Small intestine (tissue), 16 donors: ENCODE results near the gene LDLRAP1. TPM values are rescaled to one million over a fixed set of nuclear protein-coding genes. Genes with fewer than 3 reads are reported as not detected.

Experiments used
- DNase-seq, 2 donors: peaks; one replicate each; pipeline versions ENCODE4 v3.0.0 to v3.0.0-alpha.2; 2013
- FAIRE-seq: peaks from 2 replicates; lab custom pipeline; 2012; peaks lifted over from hg19 to GRCh38; lab: Jason Lieb, UNC
- H3K27ac ChIP-seq, 3 donors: one replicate each; pipeline ENCODE4 v1.5.1; 2013; ENCODE audit warnings: low read length in 2 of 3, mild to moderate bottlenecking in 2 of 3, control low read depth in 1 of 3, inconsistent platforms in 1 of 3, low read depth in 1 of 3, moderate library complexity in 1 of 3
- H3K27me3 ChIP-seq, 3 donors: one replicate each; pipeline ENCODE4 v1.6.1; 2013; ENCODE audit warnings: low read length in 3 of 3, inconsistent platforms in 1 of 3; ENCODE audit not compliant: control insufficient read depth in 3 of 3, insufficient read depth in 3 of 3
- H3K36me3 ChIP-seq, 3 donors: one replicate each; pipeline ENCODE4 v1.6.1; 2013; ENCODE audit warnings: low read length in 3 of 3, inconsistent platforms in 1 of 3, low read depth in 1 of 3, mild to moderate bottlenecking in 1 of 3, moderate library complexity in 1 of 3; ENCODE audit not compliant: control insufficient read depth in 3 of 3, insufficient read depth in 2 of 3
- H3K4me1 ChIP-seq, 3 donors: one replicate each; pipeline ENCODE4 v1.6.1; 2013; ENCODE audit warnings: low read length in 2 of 3, inconsistent platforms in 1 of 3, low read depth in 1 of 3, mild to moderate bottlenecking in 1 of 3, moderate library complexity in 1 of 3; ENCODE audit not compliant: control insufficient read depth in 3 of 3, insufficient read depth in 2 of 3
- H3K4me3 ChIP-seq, 3 donors: one replicate each; pipeline ENCODE4 v1.5.1; 2013; ENCODE audit warnings: low read length in 3 of 3, control low read depth in 1 of 3, inconsistent platforms in 1 of 3, low read depth in 1 of 3, mild to moderate bottlenecking in 1 of 3, moderate library complexity in 1 of 3
- H3K9me3 ChIP-seq, 2 donors: one replicate each; pipeline ENCODE4 v1.6.1; 2013; ENCODE audit warnings: low read depth in 1 of 2, low read length in 1 of 2; ENCODE audit not compliant: control insufficient read depth in 2 of 2, insufficient read depth in 1 of 2
- WGBS, 3 donors: extraction: QIAGEN DNeasy Blood & Tissue Kit; methylation state at CpG; one replicate each; pipeline ENCODE4 v1.1.7; 2013; 5-methylcytosine and 5-hydroxymethylcytosine counted together
- long read RNA-seq, 10 donors: transcript quantifications; one replicate each; lab custom pipeline, GENCODE V29; 2026
- polyA plus RNA-seq, 4 donors: library from polyadenylated mRNA; stranded (reverse) in 3 of 4; unstranded in 1 of 4; fragments of 200-250 nt in 3 of 4; fragments of 120-200 nt in 1 of 4; gene quantifications; one replicate each; pipeline versions ENCODE4 v1.2.1 to v1.2.3, GENCODE V29; 2013
- donor health status: healthy with polysubstance abuse.
- donor health status: control.
- donor health status: control.
- donor health status: Bipolar disorder and iron deficiency.
- donor health status: healthy.

LDLRAP1 gene
- polyA plus RNA-seq, result 10 to 100 TPM in 3 of 4 donors, 1 to 10 TPM in 1; 9.5 to 23.3 (median 15.6) TPM
- long read RNA-seq, donor 1, result 0 reads
- long read RNA-seq, donor 2, partial matches to known transcripts, result 0 of 1 reads
- long read RNA-seq, donor 2, other reads (novel, unspliced or antisense), result 0 of 1 reads
- long read RNA-seq, donor 3, transcript LDLRAP1-201 (9 exons, 2,940 nt), result major isoform, 6 of 12 reads
- long read RNA-seq, donor 3, partial matches to known transcripts, result 6 of 12 reads
- long read RNA-seq, donor 3, other reads (novel, unspliced or antisense), result 0 of 12 reads
- long read RNA-seq, donor 4, result 0 reads
- long read RNA-seq, donor 5, partial matches to known transcripts, result 0 of 1 reads
- long read RNA-seq, donor 5, other reads (novel, unspliced or antisense), result 0 of 1 reads
- long read RNA-seq, donor 6, partial matches to known transcripts, result 0 of 3 reads
- long read RNA-seq, donor 6, other reads (novel, unspliced or antisense), result 0 of 3 reads
- long read RNA-seq, donor 7, result 0 reads
- long read RNA-seq, donor 8, result 0 reads
- long read RNA-seq, donor 9, partial matches to known transcripts, result 0 of 1 reads
- long read RNA-seq, donor 9, other reads (novel, unspliced or antisense), result 0 of 1 reads
- long read RNA-seq, donor 10, partial matches to known transcripts, result 0 of 4 reads
- long read RNA-seq, donor 10, other reads (novel, unspliced or antisense), result 0 of 4 reads

DNA sequence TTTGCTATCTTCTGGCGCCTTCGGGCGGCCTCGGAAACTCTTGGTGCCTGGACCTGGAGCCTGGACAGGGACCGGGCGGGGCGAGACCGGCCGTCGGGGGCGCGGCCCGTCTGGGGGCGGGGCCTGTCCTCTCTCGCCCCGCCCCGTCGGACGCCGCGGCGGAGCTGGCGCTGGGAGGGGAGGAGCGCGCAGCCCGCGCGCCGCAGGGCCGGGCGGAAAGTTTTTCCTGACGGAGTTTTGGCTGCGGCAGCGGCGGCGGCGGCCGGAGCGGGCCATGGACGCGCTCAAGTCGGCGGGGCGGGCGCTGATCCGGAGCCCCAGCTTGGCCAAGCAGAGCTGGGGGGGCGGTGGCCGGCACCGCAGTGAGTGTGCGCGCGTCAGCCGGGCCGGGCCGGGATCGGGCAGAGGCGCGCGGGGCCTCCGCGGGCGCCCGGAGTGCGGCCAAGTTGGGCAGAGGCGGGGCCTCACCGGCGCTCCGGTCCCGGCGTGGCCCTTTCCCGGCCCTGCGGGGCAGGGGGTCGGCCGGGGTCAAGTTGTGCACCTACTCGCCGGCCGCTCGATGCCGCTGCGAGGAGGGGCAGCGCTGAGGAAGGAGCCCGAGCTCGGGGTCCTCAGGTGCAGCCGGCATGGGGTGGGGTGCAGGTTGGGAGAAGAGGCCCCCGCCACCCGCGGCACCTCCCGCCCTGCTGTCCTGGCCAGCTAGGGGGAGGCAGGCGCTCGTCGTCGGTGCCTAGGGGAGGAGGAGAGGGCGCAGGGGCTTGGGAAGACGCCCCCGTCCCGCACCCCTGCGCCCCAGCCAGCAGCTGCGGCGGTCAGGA is at the start of gene LDLRAP1:
Gene LDLRAP1, plus strand, starts transcription at position 182 of the 818 bp plus-strand sequence. Its CDS starts 93 bp downstream, at position 275.
- peaks cover 0 to 9% (median 0%) of the 10 kb centered on the region in 3 donors for H3K36me3 ChIP-seq
- DNase-seq (peak; percentile 79 to 91), FAIRE-seq (no peak)
- peak within 1 kb of the TSS; percentile 14 to 89 (median 83) for H3K27ac ChIP-seq
- H3K4me1 ChIP-seq, result peaks cover 0 to 34% (median 10%) of the 10 kb centered on the region in 3 donors
- WGBS, 3 donors, result 0 to 1% (median 1%) methylated on average over 37 to 99 of the region's 99 CpGs
- peak within 1 kb of the TSS; percentile 74 to 88 (median 78) for H3K4me3 ChIP-seq
- no peaks in the 10 kb centered on the region for H3K27me3 ChIP-seq
- no peaks in the 10 kb centered on the region for H3K9me3 ChIP-seq

GRCh38 chr1:25494952-25495351 is 48.5 kb upstream of the LDLRAP1 start:
- 83 to 92% (median 84%) methylated on average over 3 of the region's 3 CpGs for WGBS, 3 donors

DNA sequence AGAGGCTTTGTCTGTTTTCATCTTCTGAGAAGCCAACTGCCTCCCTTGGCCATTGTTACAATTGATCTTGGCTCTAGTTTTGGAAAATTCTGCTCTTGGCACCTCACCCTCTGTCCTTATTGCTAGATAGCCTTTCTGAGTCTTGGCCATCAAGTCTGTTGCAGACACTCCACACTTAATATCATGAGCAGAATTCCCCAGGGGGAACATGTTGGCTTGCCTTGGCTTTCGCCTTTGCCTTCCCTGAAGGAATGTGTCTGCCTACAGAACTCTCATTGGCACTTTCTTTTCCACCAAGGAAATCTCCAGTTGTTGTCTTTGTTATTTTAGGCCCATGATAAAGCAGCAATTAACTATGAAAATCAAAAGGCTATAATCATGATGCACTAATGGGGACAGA is 42.7 kb upstream of the LDLRAP1 start:
- Histone ChIP-seq H3K4me3 (no peak overlapping the region), H3K27ac (peak overlapping the region in 1 of 3 donors; percentile 14), H3K9me3 (no peaks in the 10 kb centered on the region), H3K36me3 (peaks cover 0 to 12% (median 6%) of the 10 kb centered on the region in 3 donors), H3K27me3 (no peaks in the 10 kb centered on the region), H3K4me1 (peaks cover 0 to 31% (median 4%) of the 10 kb centered on the region in 3 donors)
- DNase-seq (no peak), FAIRE-seq (no peak)
- 79 to 96% (median 90%) methylated on average over 1 of the region's 1 CpG for WGBS, 3 donors

More at GRCh38 chr1:25494952-25495351, 48.5 kb upstream of the LDLRAP1 start:
- no peaks in the 10 kb centered on the region for H3K9me3 ChIP-seq
- no peak overlapping the region for H3K27ac ChIP-seq
- H3K36me3 ChIP-seq, result peaks cover 9 to 47% (median 16%) of the 10 kb centered on the region in 3 donors
- no peaks in the 10 kb centered on the region for H3K27me3 ChIP-seq
- peaks cover 0 to under 1% (median 0%) of the 10 kb centered on the region in 3 donors for H3K4me1 ChIP-seq
- FAIRE-seq (no peak), DNase-seq (no peak)
- H3K4me3 ChIP-seq, result no peak overlapping the region

- FAIRE-seq, result no peak
Measured at GRCh38 chr1:25501235-25502058, 42.0 kb upstream of the LDLRAP1 start.

DNA sequence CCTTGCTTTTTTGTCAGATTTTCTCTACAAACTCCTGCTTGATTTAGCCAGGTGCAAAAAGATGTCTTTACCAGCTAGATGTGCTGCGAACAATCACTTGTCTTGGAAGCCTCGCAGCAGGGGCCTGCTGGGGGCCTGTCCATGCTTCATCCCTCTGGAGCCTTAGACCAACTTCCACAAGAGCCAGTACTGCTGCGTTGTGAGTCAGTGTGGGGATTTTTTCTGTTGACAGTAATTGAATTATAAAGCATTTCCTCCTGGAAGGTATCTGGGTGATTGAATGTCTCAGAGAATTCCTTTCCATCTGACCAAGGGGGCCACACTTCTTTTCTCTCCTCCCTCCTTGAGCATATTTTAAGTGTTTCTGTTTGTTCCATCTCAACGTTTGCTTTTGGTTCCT is 40.4 kb upstream of the LDLRAP1 start:
- FAIRE-seq (no peak), DNase-seq (no peak)
- Histone ChIP-seq H3K4me3 (no peak overlapping the region), H3K4me1 (peaks cover 0 to 31% (median 4%) of the 10 kb centered on the region in 3 donors), H3K9me3 (no peaks in the 10 kb centered on the region), H3K36me3 (peaks cover 0 to 4% (median 4%) of the 10 kb centered on the region in 3 donors), H3K27ac (no peak overlapping the region), H3K27me3 (no peaks in the 10 kb centered on the region)
- WGBS, 3 donors, result 68 to 79% (median 78%) methylated on average over 4 of the region's 4 CpGs

More at GRCh38 chr1:25501235-25502058, 42.0 kb upstream of the LDLRAP1 start:
- Histone ChIP-seq H3K9me3 (no peaks in the 10 kb centered on the region), H3K27ac (peak overlapping the region in 2 of 3 donors; percentile 55 to 70), H3K4me1 (peaks cover 0 to 31% (median 4%) of the 10 kb centered on the region in 3 donors), H3K36me3 (peaks cover 0 to 11% (median 6%) of the 10 kb centered on the region in 3 donors), H3K27me3 (no peaks in the 10 kb centered on the region), H3K4me3 (no peak overlapping the region)
- WGBS, 3 donors, result 63 to 75% (median 67%) methylated on average over 7 of the region's 7 CpGs
- peak; percentile 62 to 87 for DNase-seq

GRCh38 chr1:25503551-25504426 is 39.6 kb upstream of the LDLRAP1 start:
- peak; percentile 59 to 74 for DNase-seq
- Histone ChIP-seq H3K36me3 (peaks cover 0 to 2% (median 0%) of the 10 kb centered on the region in 3 donors), H3K27me3 (no peaks in the 10 kb centered on the region), H3K9me3 (no peaks in the 10 kb centered on the region), H3K27ac (no peak overlapping the region), H3K4me3 (no peak overlapping the region), H3K4me1 (peaks cover 0 to 31% (median 4%) of the 10 kb centered on the region in 3 donors)
- 71 to 79% (median 75%) methylated on average over 12 of the region's 12 CpGs for WGBS, 3 donors
- no peak for FAIRE-seq
